Lower lobe of right lung (tissue), 2 donors: Measurements from ENCODE around the gene STIM1. TPM values are rescaled to one million over a fixed set of nuclear protein-coding genes. Genes with fewer than 3 reads are reported as not detected.

Experiments
- ATAC-seq, 2 donors: fragments of 200-7000 bp; cut with Tn5 transposase; one replicate each; pipeline ENCODE4 v1.9.1; 2020 to 2022; ENCODE audit warnings: mild to moderate bottlenecking in 2 of 2, moderate library complexity in 2 of 2
- DNase-seq: peaks from one replicate; pipeline ENCODE4 v3.0.0-alpha.2; 2020
- H3K27ac ChIP-seq: fragments of 200-600 bp; one replicate; pipeline ENCODE4 v1.8.0; 2022
- H3K27me3 ChIP-seq: fragments of 200-600 bp; one replicate; pipeline ENCODE4 v1.8.0; 2022; ENCODE audit warnings: low read depth
- H3K36me3 ChIP-seq: fragments of 200-600 bp; one replicate; pipeline ENCODE4 v1.8.0; 2022; ENCODE audit warnings: mild to moderate bottlenecking
- H3K4me1 ChIP-seq: fragments of 200-600 bp; one replicate; pipeline ENCODE4 v1.8.0; 2022
- H3K4me3 ChIP-seq: fragments of 200-600 bp; one replicate; pipeline ENCODE4 v1.8.0; 2022; ENCODE audit warnings: mild to moderate bottlenecking
- H3K9me3 ChIP-seq: fragments of 200-600 bp; one replicate; pipeline ENCODE4 v1.8.0; 2022
- CTCF ChIP-seq: fragments of 200-600 bp; IDR thresholded peaks from one replicate; pipeline ENCODE4 v1.8.0; 2022; ENCODE audit warnings: antibody characterized with exemption, mild to moderate bottlenecking
- intact Hi-C: fragments of 100-400 bp; cut with DNase I; formaldehyde crosslinking; loops from one replicate; pipeline ENCODE4 v1.11.0; 2022
- total RNA-seq: library from RNA; stranded (reverse); fragmentation: NEBNext Ultra II Directional; extraction: Animal tissue kit (Norgen Biotek cat#: 25700); gene quantifications from one replicate; pipeline ENCODE4 v1.2.1, GENCODE V29; 2021
- donor health status: DM: no; HTN: yes; CAD: no; lungs with severe emphysema.

Gene STIM1
- total RNA-seq, 1 donor from 2014 or later: 59.5 TPM

DNA sequence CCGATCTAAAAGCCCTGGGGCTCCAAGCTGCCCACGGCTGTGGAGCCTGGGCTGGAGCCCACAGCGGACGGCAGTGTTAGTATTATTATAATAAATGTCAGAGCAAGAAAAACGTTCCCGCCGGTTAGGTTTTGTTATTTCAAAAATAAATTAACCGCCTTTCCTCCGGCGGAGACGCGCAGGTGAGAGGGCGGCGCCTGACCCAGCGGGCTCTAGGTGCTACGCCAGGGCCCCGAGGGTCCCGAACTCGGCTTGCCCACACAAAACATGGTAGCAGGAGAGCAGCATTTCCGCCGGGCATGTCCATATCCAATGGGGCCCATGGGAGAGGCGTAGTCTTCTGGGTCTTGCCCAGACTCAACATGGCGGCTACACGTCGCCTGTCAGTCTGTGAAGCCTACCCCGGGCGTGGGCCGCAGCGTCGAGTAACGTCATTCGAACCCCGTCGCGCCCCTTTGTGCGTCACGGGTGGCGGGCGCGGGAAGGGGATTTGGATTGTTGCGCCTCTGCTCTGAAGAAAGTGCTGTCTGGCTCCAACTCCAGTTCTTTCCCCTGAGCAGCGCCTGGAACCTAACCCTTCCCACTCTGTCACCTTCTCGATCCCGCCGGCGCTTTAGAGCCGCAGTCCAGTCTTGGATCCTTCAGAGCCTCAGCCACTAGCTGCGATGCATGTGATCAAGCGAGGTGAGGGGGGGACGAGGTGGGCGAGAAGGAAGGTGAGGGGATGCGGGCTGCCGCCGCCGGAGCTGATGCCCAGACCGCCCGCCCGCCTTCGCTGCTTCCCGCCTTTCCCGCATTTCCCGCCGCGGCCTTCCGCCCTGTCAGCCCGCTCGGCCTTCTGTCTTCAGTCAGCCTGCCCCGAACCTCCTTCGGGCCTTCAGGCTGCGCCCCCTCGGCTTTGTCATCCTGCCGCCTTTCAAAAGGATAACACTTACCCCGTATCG is 239.2 kb downstream of the STIM1 start, which contains the start of gene RRM1:
Gene RRM1 (plus strand): TSS at position 452 of the 944 bp plus-strand sequence. CDS start 214 bp downstream, at position 666.
- ATAC-seq: peak; percentile 99
- DNase-seq: peak; percentile 95
- no peak for TF ChIP-seq CTCF
- Histone ChIP-seq H3K36me3 (peaks cover 7% of the 10 kb centered on the region), H3K27me3 (no peaks in the 10 kb centered on the region), H3K4me3 (peak within 1 kb of the TSS; percentile 89), H3K9me3 (no peaks in the 10 kb centered on the region), H3K27ac (peak within 1 kb of the TSS; percentile 96), H3K4me1 (peaks cover 16% of the 10 kb centered on the region)
- intact Hi-C loops: no loop called here

DNA sequence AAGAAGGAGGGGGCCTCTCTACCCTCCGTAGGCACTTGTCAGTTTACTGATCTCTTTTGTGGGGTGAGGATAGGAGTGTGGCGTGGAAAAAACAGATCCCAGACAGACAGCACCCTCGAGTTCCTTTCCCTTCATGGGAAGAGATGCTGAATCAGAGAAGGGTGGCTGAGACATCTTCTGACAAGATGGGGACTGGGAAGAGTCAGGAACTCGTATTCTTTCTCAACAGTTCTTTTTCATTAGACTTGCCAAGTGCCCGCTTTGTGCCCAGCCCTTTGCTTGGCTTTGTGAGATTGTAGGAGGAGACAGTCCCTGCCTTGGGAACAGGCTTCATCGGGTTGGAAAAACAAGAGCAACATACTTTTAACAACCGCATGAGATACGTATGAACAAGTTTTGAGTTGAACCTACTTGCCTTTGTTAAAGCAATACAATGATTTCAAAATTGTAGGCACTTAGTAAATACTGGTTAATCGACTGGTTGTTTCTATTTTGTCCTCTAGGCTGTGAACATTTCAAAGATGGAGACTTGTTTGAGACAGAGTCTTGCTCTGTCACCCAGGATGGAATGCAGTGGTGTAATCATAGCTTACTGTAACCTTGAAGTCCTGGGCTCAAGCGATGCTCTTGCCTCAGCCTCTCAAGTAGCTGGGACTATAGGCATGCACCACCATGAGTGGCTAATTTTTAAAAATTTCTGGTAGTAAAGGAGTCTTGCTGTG is 240.2 kb downstream of the STIM1 start:
- Histone ChIP-seq H3K4me1 (peaks cover 16% of the 10 kb centered on the region), H3K27ac (peak overlapping the region; percentile 96), H3K4me3 (peak overlapping the region; percentile 89), H3K9me3 (no peaks in the 10 kb centered on the region), H3K36me3 (no peaks in the 10 kb centered on the region), H3K27me3 (no peaks in the 10 kb centered on the region)
- no peak for TF ChIP-seq CTCF
- intact Hi-C loops: no loop called here
- DNase-seq (no peak), ATAC-seq (no peak)

- TF ChIP-seq CTCF: no peak
- intact Hi-C loops: no loop called here
- Histone ChIP-seq H3K4me3 (no peak overlapping the region), H3K27ac (no peak overlapping the region), H3K36me3 (peaks cover 14% of the 10 kb centered on the region), H3K4me1 (peaks cover 16% of the 10 kb centered on the region), H3K9me3 (no peaks in the 10 kb centered on the region), H3K27me3 (no peaks in the 10 kb centered on the region)
- ATAC-seq: no peak
- DNase-seq: no peak
Measured at GRCh38 chr11:4098026-4098621, 242.7 kb downstream of the STIM1 start.

DNA sequence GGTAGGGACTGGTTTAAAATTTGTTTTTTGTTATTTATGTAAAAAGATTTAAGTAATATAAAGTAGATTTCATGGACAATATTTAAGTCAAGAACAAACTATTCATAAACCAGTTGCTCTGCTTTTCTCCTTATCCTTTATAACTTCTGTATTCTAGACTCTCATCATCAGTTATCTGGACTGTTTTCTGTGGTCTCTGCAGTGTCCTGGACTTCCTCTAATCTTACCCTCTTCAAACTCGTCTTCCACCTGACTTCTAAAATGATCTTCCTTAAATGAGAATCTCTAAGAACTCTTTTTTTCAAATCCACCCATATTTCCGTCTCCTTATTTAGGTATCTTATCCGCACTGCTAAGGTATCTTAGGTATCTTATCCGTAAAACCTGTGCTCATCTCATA is 247.2 kb downstream of the STIM1 start:
- no peaks in the 10 kb centered on the region for H3K4me1 ChIP-seq
- peaks cover 56% of the 10 kb centered on the region for H3K36me3 ChIP-seq

More for the DNA sequence above, 247.2 kb downstream of the STIM1 start:
- TF ChIP-seq CTCF: no peak
- no peaks in the 10 kb centered on the region for H3K27me3 ChIP-seq
- ATAC-seq: no peak
- H3K4me3 ChIP-seq: no peak overlapping the region
- DNase-seq: no peak
- H3K27ac ChIP-seq: no peak overlapping the region
- intact Hi-C loops: no loop called here
- no peaks in the 10 kb centered on the region for H3K9me3 ChIP-seq
